Spleen (tissue), 11 donors: ENCODE data around the gene CD8B2. TPM values are rescaled to one million over a fixed set of nuclear protein-coding genes. Genes with fewer than 3 reads are reported as not detected.
A peak's percentile ranks its signal among the peaks of the same experiment; 100 is the strongest.

Experiments
- DNase-seq: peaks from one replicate; pipeline ENCODE4 v3.0.0-alpha.2; 2020
- H3K27ac ChIP-seq, 8 donors: fragments of 200-600 bp; sonication (generic) in 7 of 8; 1 replicate in 4 of 8; 2 replicates in 4 of 8; pipeline versions ENCODE4 v1.5.0 to v1.8.0; 2016 to 2021; ENCODE audit warnings: inconsistent platforms in 4 of 8, mild to moderate bottlenecking in 4 of 8, moderate library complexity in 1 of 8
- H3K27me3 ChIP-seq, 7 donors: fragments of 200-600 bp; sonication (generic) in 6 of 7; replicated peaks in 1 of 7; 1 replicate in 4 of 7; 2 replicates in 3 of 7; pipeline versions ENCODE4 v1.5.0 to v1.8.0; 2016 to 2021; ENCODE audit warnings: inconsistent platforms in 3 of 7, mild to moderate bottlenecking in 1 of 7
- H3K36me3 ChIP-seq, 6 donors: fragments of 200-600 bp; sonication (generic) in 5 of 6; 1 replicate in 4 of 6; 2 replicates in 2 of 6; pipeline versions ENCODE4 v1.5.0 to v1.8.0; 2016 to 2021; ENCODE audit warnings: inconsistent platforms in 2 of 6
- H3K4me1 ChIP-seq, 6 donors: fragments of 200-600 bp; sonication (generic) in 5 of 6; 1 replicate in 3 of 6; 2 replicates in 3 of 6; pipeline versions ENCODE4 v1.5.0 to v1.8.0; 2016 to 2021; ENCODE audit warnings: inconsistent platforms in 3 of 6
- H3K4me3 ChIP-seq, 8 donors: fragments of 200-600 bp; sonication (generic) in 7 of 8; 1 replicate in 4 of 8; 2 replicates in 4 of 8; pipeline versions ENCODE4 v1.5.0 to v1.8.0; 2016 to 2021; ENCODE audit warnings: inconsistent platforms in 4 of 8, mild to moderate bottlenecking in 4 of 8, moderate library complexity in 2 of 8
- H3K9me3 ChIP-seq, 8 donors: fragments of 200-600 bp; sonication (generic) in 7 of 8; 1 replicate in 4 of 8; 2 replicates in 4 of 8; pipeline versions ENCODE4 v1.5.0 to v1.8.0; 2016 to 2021; ENCODE audit warnings: inconsistent platforms in 4 of 8
- POLR2A ChIP-seq, 3 donors: fragments of 450-650 bp; IDR thresholded peaks; one replicate each; pipeline ENCODE4 v1.5.1; 2017; ENCODE audit warnings: antibody characterized with exemption in 3 of 3, mild to moderate bottlenecking in 1 of 3
- POLR2AphosphoS5 ChIP-seq, 3 donors: sonication (generic); formaldehyde crosslinking; IDR thresholded peaks; one replicate each; pipeline ENCODE4 v1.5.1; 2017; ENCODE audit warnings: antibody characterized with exemption in 3 of 3
- WGBS, 5 donors: extraction: QIAGEN DNeasy Blood & Tissue Kit in 3 of 5; methylation state at CpG; one replicate each; pipeline versions ENCODE4 v1.1.5 to v1.1.7; 2013 to 2018; 5-methylcytosine and 5-hydroxymethylcytosine counted together
- intact Hi-C: fragments of 100-400 bp; cut with DNase I; formaldehyde crosslinking; loops from one replicate; pipeline ENCODE4 v1.15.0; 2023; ENCODE audit warnings: low total_unique reads
- polyA plus RNA-seq, 3 donors: library from polyadenylated mRNA; stranded (reverse); fragments of 200-250 nt; gene quantifications; one replicate each; pipeline ENCODE4 v1.2.1, GENCODE V29; 2013
- total RNA-seq, 7 donors: library from RNA; depleted of rRNA in 3 of 7; stranded (reverse); fragments of >200 nt in 3 of 7; fragmentation: NEBNext Ultra II Directional in 4 of 7; extraction: Animal tissue kit (Norgen Biotek cat#: 25700) in 4 of 7; gene quantifications; one replicate each; pipeline versions ENCODE4 v1.1.0 to v1.2.1, GENCODE V29; 2016 to 2021
- TF ChIP-seq, protein P1 (sequence below), 11 experiments: fragments of 200-600 bp in 7 of 11; fragments of 450-650 bp in 4 of 11; sonication (generic) in 4 of 11; IDR thresholded peaks in 8 of 11; conservative IDR thresholded peaks in 3 of 11; 1 replicate in 7 of 11; 2 replicates in 4 of 11; pipeline versions ENCODE4 v1.4.0 to v1.8.0; 2016 to 2021; ENCODE audit warnings: antibody characterized with exemption in 11 of 11, inconsistent platforms in 4 of 11, mild to moderate bottlenecking in 1 of 11
- donor health status: healthy with polysubstance abuse.
- donor health status: DM: no; HTN: no; CAD: no; lungs with moderate emphysema.
- donor health status: DM: no; HTN: no; CAD: no.
- donor health status: Bipolar disorder and iron deficiency.
- donor health status: healthy.
- donor health status: DM: no; HTN: no; CAD: no.
- donor health status: DM: yes; HTN: yes; CAD: no.

CD8B2 gene
- total and polyA plus RNA-seq, 10 donors: 0.17 to 0.38 (median 0.27) TPM; not detected in 2

DNA sequence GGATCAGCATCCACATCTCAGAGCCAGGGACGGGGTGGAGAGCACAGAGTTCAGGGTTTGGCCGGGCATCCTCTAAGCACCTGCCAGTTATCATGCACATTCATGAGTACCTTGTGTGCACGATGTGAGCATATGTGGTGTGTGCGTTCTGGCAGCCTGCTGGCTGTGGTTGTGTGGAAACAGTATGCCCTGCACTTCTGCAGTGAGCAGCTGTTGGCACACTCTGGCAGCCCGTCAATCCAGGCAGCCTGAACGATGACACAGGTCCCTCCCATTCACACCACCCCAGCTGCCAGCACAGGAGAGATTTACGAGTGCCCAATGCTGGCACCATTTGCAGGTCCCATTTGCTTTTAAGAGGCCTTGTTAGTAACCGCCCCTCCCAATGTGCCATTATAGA lies 74.2 kb downstream of the CD8B2 start:
- Histone ChIP-seq H3K4me3 (no peak overlapping the region), H3K36me3 (no peaks in the 10 kb centered on the region), H3K4me1 (peaks cover 0 to 24% (median 3%) of the 10 kb centered on the region in 6 donors), H3K27ac (no peak overlapping the region), H3K9me3 (peaks cover 0 to 3% (median 0%) of the 10 kb centered on the region in 8 donors), H3K27me3 (peaks cover 0 to 8% (median 0%) of the 10 kb centered on the region in 7 donors)
- intact Hi-C loops: no loop called here
- TF ChIP-seq, protein P1, sequence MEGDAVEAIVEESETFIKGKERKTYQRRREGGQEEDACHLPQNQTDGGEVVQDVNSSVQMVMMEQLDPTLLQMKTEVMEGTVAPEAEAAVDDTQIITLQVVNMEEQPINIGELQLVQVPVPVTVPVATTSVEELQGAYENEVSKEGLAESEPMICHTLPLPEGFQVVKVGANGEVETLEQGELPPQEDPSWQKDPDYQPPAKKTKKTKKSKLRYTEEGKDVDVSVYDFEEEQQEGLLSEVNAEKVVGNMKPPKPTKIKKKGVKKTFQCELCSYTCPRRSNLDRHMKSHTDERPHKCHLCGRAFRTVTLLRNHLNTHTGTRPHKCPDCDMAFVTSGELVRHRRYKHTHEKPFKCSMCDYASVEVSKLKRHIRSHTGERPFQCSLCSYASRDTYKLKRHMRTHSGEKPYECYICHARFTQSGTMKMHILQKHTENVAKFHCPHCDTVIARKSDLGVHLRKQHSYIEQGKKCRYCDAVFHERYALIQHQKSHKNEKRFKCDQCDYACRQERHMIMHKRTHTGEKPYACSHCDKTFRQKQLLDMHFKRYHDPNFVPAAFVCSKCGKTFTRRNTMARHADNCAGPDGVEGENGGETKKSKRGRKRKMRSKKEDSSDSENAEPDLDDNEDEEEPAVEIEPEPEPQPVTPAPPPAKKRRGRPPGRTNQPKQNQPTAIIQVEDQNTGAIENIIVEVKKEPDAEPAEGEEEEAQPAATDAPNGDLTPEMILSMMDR (IDR thresholded peaks at IDR 0.05 in 8 of 11, conservative IDR thresholded peaks at IDR 0.05 in 3 of 11): no peak
- TF ChIP-seq POLR2A (IDR thresholded peaks at IDR 0.05) (no peak), POLR2AphosphoS5 (IDR thresholded peaks at IDR 0.05) (no peak)
- DNase-seq: no peak
- WGBS, 5 donors: 58 to 66% (median 61%) methylated on average over 7 to 8 of the region's 8 CpGs

DNA sequence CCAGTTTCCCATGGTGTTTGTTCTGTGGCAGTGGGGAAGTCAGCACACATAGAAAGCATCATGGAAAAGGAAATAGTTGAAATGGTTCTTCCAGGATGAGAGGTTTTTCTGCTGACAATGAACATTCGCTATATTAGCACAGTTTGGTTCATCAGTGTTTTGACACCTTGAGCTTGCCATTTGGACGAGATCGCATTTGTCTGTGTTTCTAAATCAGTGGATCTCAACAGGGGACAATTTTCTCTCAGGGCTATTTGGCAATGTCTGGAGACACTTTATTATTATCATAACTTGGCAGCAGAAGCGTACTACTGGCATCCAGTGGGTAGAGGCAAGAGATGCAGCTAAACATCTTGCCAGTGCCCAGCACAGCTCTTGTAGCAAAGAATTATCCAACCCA lies 74.6 kb downstream of the CD8B2 start:
- Histone ChIP-seq H3K36me3 (no peaks in the 10 kb centered on the region), H3K4me1 (peaks cover 0 to 24% (median 3%) of the 10 kb centered on the region in 6 donors), H3K27ac (peak overlapping the region in 1 of 8 donors; percentile 9), H3K4me3 (no peak overlapping the region), H3K9me3 (peaks cover 0 to 2% (median 0%) of the 10 kb centered on the region in 8 donors), H3K27me3 (peaks cover 0 to 8% (median 0%) of the 10 kb centered on the region in 7 donors)
- intact Hi-C loops: no loop called here
- no peak for DNase-seq
- no peak for TF ChIP-seq POLR2AphosphoS5 (IDR thresholded peaks at IDR 0.05)
- TF ChIP-seq, protein P1 (IDR thresholded peaks at IDR 0.05 in 8 of 11, conservative IDR thresholded peaks at IDR 0.05 in 3 of 11): no peak
- TF ChIP-seq POLR2A (IDR thresholded peaks at IDR 0.05): no peak
- 84 to 93% (median 84%) methylated on average over 4 of the region's 4 CpGs for WGBS, 5 donors

DNA sequence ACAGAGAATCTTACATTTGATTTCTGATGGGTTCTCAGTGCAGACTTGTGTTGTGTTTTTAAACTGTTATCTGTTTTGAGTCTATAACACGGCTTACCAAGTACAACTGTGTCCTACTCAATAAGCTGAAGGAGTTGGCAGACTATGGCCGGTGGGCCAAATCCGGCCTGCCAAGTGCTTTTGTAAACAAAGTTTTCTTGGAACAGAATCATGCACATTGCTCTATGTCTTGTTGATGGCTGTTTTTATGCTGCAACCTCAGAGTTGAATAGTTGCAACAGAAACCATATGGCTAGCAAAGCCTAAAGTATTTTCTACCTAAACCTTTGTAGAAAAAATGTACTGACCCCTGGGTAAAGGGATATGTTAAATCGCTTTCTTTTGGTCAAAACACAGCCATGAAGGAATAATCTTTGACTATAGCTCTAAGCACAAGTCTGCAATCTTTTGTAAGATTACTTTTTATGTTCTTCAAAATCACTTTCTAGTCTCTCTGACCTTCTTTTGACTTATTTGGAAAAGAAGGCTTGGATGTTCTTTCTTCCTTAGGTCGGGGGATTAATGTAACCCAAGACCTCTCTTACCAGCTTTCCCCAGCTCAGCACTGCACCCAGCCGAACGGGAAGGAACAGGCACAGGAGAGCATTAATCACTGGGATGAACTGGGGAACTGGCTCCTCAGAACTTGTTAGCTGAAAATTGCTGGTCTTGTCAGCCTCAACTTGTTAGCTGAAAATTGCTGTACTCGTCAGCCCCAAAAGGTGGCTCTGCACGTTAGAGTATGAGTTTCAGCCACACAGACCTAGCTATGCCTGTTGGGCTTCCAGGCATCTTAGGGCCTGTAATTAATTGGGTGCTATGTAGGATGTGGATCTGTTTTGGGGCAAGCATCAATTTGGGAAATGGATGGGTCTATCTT lies 75.4 kb downstream of the CD8B2 start:
- no peaks in the 10 kb centered on the region for H3K9me3 ChIP-seq
- TF ChIP-seq POLR2A (IDR thresholded peaks at IDR 0.05) (no peak), POLR2AphosphoS5 (IDR thresholded peaks at IDR 0.05) (no peak)
- peak overlapping the region in 3 of 8 donors; percentile 8 to 22 (median 21) for H3K27ac ChIP-seq
- DNase-seq: no peak
- peaks cover 0 to 24% (median 3%) of the 10 kb centered on the region in 6 donors for H3K4me1 ChIP-seq
- WGBS, 5 donors: 41 to 72% (median 60%) methylated on average over 9 of the region's 9 CpGs
- no peak overlapping the region for H3K4me3 ChIP-seq
- H3K36me3 ChIP-seq: no peaks in the 10 kb centered on the region
- intact Hi-C loops: no loop called here
- peaks cover 0 to 8% (median 0%) of the 10 kb centered on the region in 7 donors for H3K27me3 ChIP-seq

DNA sequence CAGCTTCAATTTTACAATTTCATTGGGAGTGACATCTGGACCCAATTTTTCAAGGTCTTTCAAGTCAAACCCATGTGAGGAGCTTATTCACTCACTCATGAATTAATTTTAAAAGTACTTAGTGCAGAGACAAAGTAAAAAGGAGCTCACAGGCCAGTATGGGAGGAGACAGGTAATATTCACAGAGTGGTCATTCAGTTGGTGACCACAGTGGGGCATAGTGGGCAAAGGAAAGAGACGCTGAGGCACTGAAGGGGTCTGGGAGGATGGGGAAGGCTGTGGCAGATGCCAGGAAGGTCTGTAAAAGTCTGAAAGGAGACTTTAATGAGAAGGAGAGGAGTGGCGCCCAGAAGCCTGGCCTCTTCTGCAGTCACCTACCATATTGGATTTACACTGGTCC lies 76.0 kb downstream of the CD8B2 start:
- peak overlapping the region in 3 of 8 donors; percentile 8 to 22 (median 21) for H3K27ac ChIP-seq
- no peak for DNase-seq
- TF ChIP-seq POLR2AphosphoS5 (IDR thresholded peaks at IDR 0.05) (no peak), POLR2A (IDR thresholded peaks at IDR 0.05) (no peak)
- TF ChIP-seq, protein P1 (IDR thresholded peaks at IDR 0.05 in 8 of 11, conservative IDR thresholded peaks at IDR 0.05 in 3 of 11): peak in 3 of 11 experiments; percentile 38 to 54 (median 42)
- no peaks in the 10 kb centered on the region for H3K36me3 ChIP-seq
- H3K4me3 ChIP-seq: no peak overlapping the region
- 71 to 98% (median 92%) methylated on average over 2 of the region's 2 CpGs for WGBS, 5 donors
- H3K4me1 ChIP-seq: peaks cover 0 to 24% (median 3%) of the 10 kb centered on the region in 6 donors
- H3K27me3 ChIP-seq: peaks cover 0 to 8% (median 0%) of the 10 kb centered on the region in 7 donors
- intact Hi-C loops: no loop called here
- H3K9me3 ChIP-seq: no peaks in the 10 kb centered on the region
